GM19025 (cell line): ENCODE results near the gene EXOSC2.

Experiments
- ATAC-seq: cut with Tn5 transposase; IDR thresholded peaks from one replicate; pipeline ENCODE4 v1.9.1; 2021; ENCODE audit warnings: mild to moderate bottlenecking, low read depth, moderate library complexity; ENCODE audit not compliant: unreplicated experiment

The EXOSC2 gene

GRCh38 chr9:130731355-130731754 is 37.8 kb downstream of the EXOSC2 start:
- no peak for ATAC-seq

GRCh38 chr9:130732136-130732535 is 38.6 kb downstream of the EXOSC2 start:
- ATAC-seq: no peak

- ATAC-seq: no peak
Observed at GRCh38 chr9:130732793-130733221, 39.2 kb downstream of the EXOSC2 start.

DNA sequence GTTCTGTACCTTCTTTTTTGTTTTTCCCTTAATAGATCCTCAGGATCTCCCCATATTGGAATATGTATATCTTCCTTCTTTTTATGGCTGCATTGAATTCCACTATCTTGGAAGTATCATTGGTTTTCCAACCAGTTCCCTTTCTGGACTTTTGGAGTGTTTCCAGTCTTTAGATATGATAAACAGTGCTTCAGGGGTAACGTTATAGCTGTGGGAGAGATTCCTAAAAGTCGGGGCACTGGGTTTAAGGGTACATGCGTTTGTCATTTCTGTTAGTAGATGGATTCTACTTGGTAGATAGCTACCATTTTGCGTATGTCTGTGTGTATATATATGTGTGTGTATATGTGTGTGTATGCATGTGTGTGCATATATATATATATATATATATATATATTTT is 42.0 kb downstream of the EXOSC2 start:
- no peak for ATAC-seq

DNA sequence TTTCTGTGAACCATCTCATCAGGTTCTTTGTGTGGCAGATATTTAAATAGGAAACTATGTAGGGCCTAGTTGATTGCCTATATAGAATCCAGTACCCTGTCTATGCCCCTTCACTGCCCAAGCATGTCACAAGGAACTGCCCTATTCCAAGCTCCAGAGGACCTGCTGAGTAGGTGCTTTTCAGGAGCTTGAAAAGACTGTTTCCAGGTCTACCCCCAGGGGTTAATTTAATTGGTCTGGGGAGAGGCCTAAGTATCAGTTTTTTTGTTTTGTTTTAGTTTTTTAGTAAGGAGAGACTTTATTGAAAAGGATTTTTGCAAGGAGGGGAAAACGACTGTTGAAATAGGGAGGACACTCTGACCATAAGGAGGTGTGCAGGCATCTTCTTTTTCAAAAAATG is 43.3 kb downstream of the EXOSC2 start:
- no peak for ATAC-seq

DNA sequence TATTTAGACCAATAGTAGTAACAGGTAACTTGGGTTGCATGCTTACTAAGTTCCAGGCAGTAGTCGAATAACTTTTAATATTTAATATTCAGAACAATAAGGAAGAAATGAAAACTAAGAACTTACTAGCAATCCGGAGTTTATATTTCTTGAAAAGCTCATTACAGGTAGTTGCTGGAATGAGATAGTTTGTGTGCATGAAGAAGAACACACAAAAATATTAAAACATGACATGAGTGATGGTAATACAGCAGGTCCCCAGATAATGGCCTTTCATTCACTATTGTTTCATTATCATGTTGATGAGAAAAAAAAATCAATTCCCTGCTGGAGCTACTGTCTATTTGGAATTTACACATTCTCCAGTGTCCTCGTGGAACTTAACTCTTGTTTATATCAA is 44.7 kb downstream of the EXOSC2 start:
- ATAC-seq: no peak

- ATAC-seq: no peak
Observed at GRCh38 chr9:130739081-130739480, 45.5 kb downstream of the EXOSC2 start.

- no peak for ATAC-seq
Observed at GRCh38 chr9:130740218-130741023, 46.8 kb downstream of the EXOSC2 start.

DNA sequence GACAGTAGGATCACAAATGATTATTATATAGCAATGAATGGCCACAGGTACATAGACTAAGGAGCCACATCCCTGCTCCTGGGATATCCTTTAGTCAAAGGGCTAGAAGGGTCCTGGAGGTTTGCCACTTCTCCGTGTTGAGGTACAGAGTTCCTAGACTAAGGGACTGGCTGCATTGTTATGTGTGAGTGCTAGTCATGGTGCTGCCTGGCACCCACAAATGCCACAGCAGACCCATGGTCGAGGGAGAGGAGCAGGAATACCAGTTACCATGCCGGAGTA is 47.4 kb downstream of the EXOSC2 start:
- ATAC-seq: no peak

- no peak for ATAC-seq
Observed at GRCh38 chr9:130741831-130742449, 48.4 kb downstream of the EXOSC2 start.

DNA sequence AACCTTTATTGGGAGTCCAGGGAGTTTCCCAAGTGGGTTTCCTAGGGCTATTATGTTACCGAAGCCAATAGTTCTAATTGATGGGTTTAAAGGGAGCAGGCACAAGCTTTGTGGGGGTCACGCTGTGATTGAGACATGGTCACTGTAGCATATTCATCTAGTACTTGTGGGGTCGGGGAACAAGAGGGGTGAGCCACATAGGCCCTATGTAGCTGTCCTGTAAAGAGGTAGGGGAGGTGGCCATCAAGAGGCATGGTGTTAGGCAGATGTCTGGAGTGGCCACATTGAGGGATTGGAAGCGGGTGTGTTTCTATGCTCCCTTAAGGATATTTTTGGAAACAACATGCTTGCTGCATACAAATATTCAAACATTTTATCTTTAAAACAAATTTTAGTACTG is 50.1 kb downstream of the EXOSC2 start:
- no peak for ATAC-seq

- no peak for ATAC-seq
Observed at GRCh38 chr9:130745210-130745800, 51.7 kb downstream of the EXOSC2 start.

- ATAC-seq: no peak
Observed at GRCh38 chr9:130745829-130746228, 52.2 kb downstream of the EXOSC2 start.

- no peak for ATAC-seq
Observed at GRCh38 chr9:130746434-130747212, 53.0 kb downstream of the EXOSC2 start.

DNA sequence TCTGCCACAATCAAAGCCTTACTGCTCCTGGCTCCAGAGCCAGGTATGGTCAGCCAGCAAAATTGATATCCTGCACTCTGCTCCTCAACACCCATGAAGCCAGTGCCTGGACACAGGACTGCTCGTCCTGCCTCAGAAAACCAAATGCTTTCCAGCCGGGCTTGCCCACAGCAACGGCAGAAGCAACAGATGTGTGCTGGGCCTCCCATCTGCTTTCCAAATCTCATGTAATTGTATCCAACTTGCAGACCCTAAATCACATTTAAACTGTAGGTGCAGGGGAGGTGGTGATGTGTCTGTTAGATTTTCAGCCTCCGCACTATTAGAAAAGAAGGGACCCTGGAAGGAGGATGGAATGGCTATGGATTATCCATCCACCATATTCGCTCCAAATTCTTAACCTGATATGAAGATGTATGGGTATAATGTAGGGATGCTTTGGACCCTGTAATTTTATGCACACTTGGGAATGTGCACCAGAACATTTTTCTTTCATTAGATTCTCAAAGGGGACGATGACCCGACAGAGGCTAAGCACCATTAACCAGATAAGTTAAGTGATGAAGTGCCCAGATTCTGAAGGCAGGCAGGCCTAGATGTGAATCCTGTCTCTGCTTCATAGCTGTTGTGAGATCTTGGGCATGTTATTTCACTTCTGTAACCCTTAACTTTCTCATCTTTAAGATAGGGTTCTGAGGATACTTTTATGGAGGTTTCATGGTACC is 58.2 kb downstream of the EXOSC2 start:
- ATAC-seq: no peak
